Stomach smooth muscle (tissue), 2 donors: ENCODE data around the gene RCSD1.

Experiments used
- H3K27ac ChIP-seq: one replicate; pipeline ENCODE4 v1.7.0; 2013; ENCODE audit warnings: mild to moderate bottlenecking, low read length, inconsistent platforms
- H3K27me3 ChIP-seq, 2 donors: one replicate each; pipeline ENCODE4 v1.7.0; 2013; ENCODE audit warnings: low read length in 2 of 2; ENCODE audit not compliant: insufficient read depth in 2 of 2, control insufficient read depth in 1 of 2
- H3K36me3 ChIP-seq, 2 donors: one replicate each; pipeline ENCODE4 v1.7.0; 2013; ENCODE audit warnings: low read length in 2 of 2; ENCODE audit not compliant: control insufficient read depth in 2 of 2, insufficient read depth in 2 of 2
- H3K4me1 ChIP-seq: one replicate; pipeline ENCODE4 v1.7.0; 2013; ENCODE audit warnings: low read length; ENCODE audit not compliant: control insufficient read depth, insufficient read depth
- H3K4me3 ChIP-seq, 2 donors: one replicate each; pipeline ENCODE4 v1.7.0; 2013; ENCODE audit warnings: low read length in 2 of 2
- H3K9ac ChIP-seq, 2 donors: one replicate each; pipeline ENCODE4 v1.7.0; 2013; ENCODE audit warnings: low read length in 2 of 2, mild to moderate bottlenecking in 1 of 2
- H3K9me3 ChIP-seq, 2 donors: one replicate each; pipeline ENCODE4 v1.7.0; 2013; ENCODE audit warnings: low read length in 2 of 2; ENCODE audit not compliant: control insufficient read depth in 2 of 2
- donor health status: healthy.
- donor health status: Pancreatic carcinoma.

RCSD1 gene

GRCh38 chr1:167643441-167643840 lies 13.4 kb downstream of the RCSD1 start:
- H3K27ac ChIP-seq = no peak overlapping the region
- no peak overlapping the region for H3K9ac ChIP-seq
- no peaks in the 10 kb centered on the region for H3K9me3 ChIP-seq
- peaks cover 4 to 18% of the 10 kb centered on the region in 2 donors for H3K36me3 ChIP-seq
- peaks cover 4% of the 10 kb centered on the region for H3K4me1 ChIP-seq
- H3K4me3 ChIP-seq = no peak overlapping the region
- H3K27me3 ChIP-seq = no peaks in the 10 kb centered on the region

- Histone ChIP-seq H3K36me3 (peaks cover 4 to 18% of the 10 kb centered on the region in 2 donors), H3K4me3 (no peak overlapping the region), H3K27me3 (no peaks in the 10 kb centered on the region), H3K9ac (no peak overlapping the region), H3K4me1 (peaks cover 13% of the 10 kb centered on the region), H3K9me3 (no peaks in the 10 kb centered on the region), H3K27ac (no peak overlapping the region)
These were observed 14.5 kb downstream of the RCSD1 start for GRCh38 chr1:167644551-167644950.

- Histone ChIP-seq H3K4me3 (no peak overlapping the region), H3K9me3 (no peaks in the 10 kb centered on the region), H3K27me3 (no peaks in the 10 kb centered on the region), H3K9ac (no peak overlapping the region), H3K36me3 (peaks cover 4 to 16% of the 10 kb centered on the region in 2 donors), H3K4me1 (peaks cover 13% of the 10 kb centered on the region), H3K27ac (no peak overlapping the region)
These were observed 15.1 kb downstream of the RCSD1 start for GRCh38 chr1:167645140-167645541.

- peaks cover 0 to 9% of the 10 kb centered on the region in 2 donors for H3K36me3 ChIP-seq
- H3K27ac ChIP-seq = no peak overlapping the region
- no peak overlapping the region for H3K9ac ChIP-seq
- no peaks in the 10 kb centered on the region for H3K27me3 ChIP-seq
- no peaks in the 10 kb centered on the region for H3K9me3 ChIP-seq
- H3K4me1 ChIP-seq = peaks cover 17% of the 10 kb centered on the region
- no peak overlapping the region for H3K4me3 ChIP-seq
These were observed 15.8 kb downstream of the RCSD1 start for GRCh38 chr1:167645625-167646414.

GRCh38 chr1:167648252-167648849 lies 18.3 kb downstream of the RCSD1 start:
- peaks cover 19% of the 10 kb centered on the region for H3K4me1 ChIP-seq
- H3K27me3 ChIP-seq = no peaks in the 10 kb centered on the region
- H3K27ac ChIP-seq = no peak overlapping the region
- no peaks in the 10 kb centered on the region for H3K36me3 ChIP-seq
- no peak overlapping the region for H3K4me3 ChIP-seq
- no peaks in the 10 kb centered on the region for H3K9me3 ChIP-seq
- no peak overlapping the region for H3K9ac ChIP-seq

GRCh38 chr1:167648978-167649744 lies 19.1 kb downstream of the RCSD1 start:
- H3K9ac ChIP-seq = no peak overlapping the region
- H3K27ac ChIP-seq = no peak overlapping the region
- no peaks in the 10 kb centered on the region for H3K9me3 ChIP-seq
- peaks cover 19% of the 10 kb centered on the region for H3K4me1 ChIP-seq
- H3K36me3 ChIP-seq = no peaks in the 10 kb centered on the region
- no peak overlapping the region for H3K4me3 ChIP-seq
- no peaks in the 10 kb centered on the region for H3K27me3 ChIP-seq

GRCh38 chr1:167650269-167651160 lies 20.5 kb downstream of the RCSD1 start:
- no peak overlapping the region for H3K27ac ChIP-seq
- H3K9ac ChIP-seq = no peak overlapping the region
- no peaks in the 10 kb centered on the region for H3K9me3 ChIP-seq
- no peaks in the 10 kb centered on the region for H3K27me3 ChIP-seq
- no peak overlapping the region for H3K4me3 ChIP-seq
- H3K36me3 ChIP-seq = no peaks in the 10 kb centered on the region
- peaks cover 22% of the 10 kb centered on the region for H3K4me1 ChIP-seq

GRCh38 chr1:167651161-167651693 lies 21.2 kb downstream of the RCSD1 start:
- Histone ChIP-seq H3K4me1 (peaks cover 22% of the 10 kb centered on the region), H3K9ac (no peak overlapping the region), H3K27ac (no peak overlapping the region), H3K36me3 (no peaks in the 10 kb centered on the region), H3K9me3 (no peaks in the 10 kb centered on the region), H3K27me3 (no peaks in the 10 kb centered on the region), H3K4me3 (no peak overlapping the region)

- peaks cover 17% of the 10 kb centered on the region for H3K4me1 ChIP-seq
- no peak overlapping the region for H3K9ac ChIP-seq
- H3K27me3 ChIP-seq = no peaks in the 10 kb centered on the region
- no peak overlapping the region for H3K4me3 ChIP-seq
- H3K27ac ChIP-seq = no peak overlapping the region
- H3K36me3 ChIP-seq = no peaks in the 10 kb centered on the region
- no peaks in the 10 kb centered on the region for H3K9me3 ChIP-seq
These were observed 25.0 kb downstream of the RCSD1 start for GRCh38 chr1:167654975-167655575.

- Histone ChIP-seq H3K9ac (no peak overlapping the region), H3K4me1 (peaks cover 19% of the 10 kb centered on the region), H3K27me3 (no peaks in the 10 kb centered on the region), H3K9me3 (no peaks in the 10 kb centered on the region), H3K27ac (no peak overlapping the region), H3K4me3 (no peak overlapping the region), H3K36me3 (no peaks in the 10 kb centered on the region)
These were observed 26.6 kb downstream of the RCSD1 start for GRCh38 chr1:167656657-167657056.
